NB4 (cell line): ENCODE results near the gene MYO1B.

Experiments used
- POLR2A ChIP-seq: IDR thresholded peaks from 2 replicates; pipeline ENCODE4 v1.6.1; 2011; ENCODE audit warnings: mild to moderate bottlenecking; ENCODE audit not compliant: insufficient read length; ENCODE audit errors: extremely low read depth
- TF ChIP-seq, protein P1 (sequence below): IDR thresholded peaks from 2 replicates; pipeline ENCODE4 v1.6.1; 2011; ENCODE audit warnings: low read depth, low read length
- TF ChIP-seq, protein P2 (sequence below): IDR thresholded peaks from one replicate; pipeline ENCODE4 v1.5.1; 2012; ENCODE audit warnings: low read depth, low read length

DNA sequence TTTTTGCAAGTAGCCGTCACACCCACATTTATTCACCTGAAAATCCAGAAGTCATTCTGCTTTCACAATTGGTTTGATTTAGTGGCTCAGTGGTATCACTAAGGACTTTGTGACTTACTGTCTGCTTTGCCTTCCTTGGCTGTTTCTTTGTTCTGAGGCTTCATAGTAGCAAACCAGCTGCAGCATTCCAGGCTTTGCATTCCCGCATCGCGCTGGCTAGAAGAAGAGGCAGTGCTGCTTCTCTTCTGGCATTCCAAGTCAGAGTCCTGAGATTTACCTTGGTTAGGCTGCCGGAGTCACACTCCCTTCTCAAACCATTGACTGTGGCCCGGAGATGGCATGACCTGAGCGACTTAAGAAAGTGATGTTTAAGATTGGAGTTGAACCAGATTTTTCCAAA lies 35.1 kb downstream of the MYO1B start:
- no peak for TF ChIP-seq POLR2A
- TF ChIP-seq, protein P1, sequence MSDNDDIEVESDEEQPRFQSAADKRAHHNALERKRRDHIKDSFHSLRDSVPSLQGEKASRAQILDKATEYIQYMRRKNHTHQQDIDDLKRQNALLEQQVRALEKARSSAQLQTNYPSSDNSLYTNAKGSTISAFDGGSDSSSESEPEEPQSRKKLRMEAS: no peak
- TF ChIP-seq, protein P2, sequence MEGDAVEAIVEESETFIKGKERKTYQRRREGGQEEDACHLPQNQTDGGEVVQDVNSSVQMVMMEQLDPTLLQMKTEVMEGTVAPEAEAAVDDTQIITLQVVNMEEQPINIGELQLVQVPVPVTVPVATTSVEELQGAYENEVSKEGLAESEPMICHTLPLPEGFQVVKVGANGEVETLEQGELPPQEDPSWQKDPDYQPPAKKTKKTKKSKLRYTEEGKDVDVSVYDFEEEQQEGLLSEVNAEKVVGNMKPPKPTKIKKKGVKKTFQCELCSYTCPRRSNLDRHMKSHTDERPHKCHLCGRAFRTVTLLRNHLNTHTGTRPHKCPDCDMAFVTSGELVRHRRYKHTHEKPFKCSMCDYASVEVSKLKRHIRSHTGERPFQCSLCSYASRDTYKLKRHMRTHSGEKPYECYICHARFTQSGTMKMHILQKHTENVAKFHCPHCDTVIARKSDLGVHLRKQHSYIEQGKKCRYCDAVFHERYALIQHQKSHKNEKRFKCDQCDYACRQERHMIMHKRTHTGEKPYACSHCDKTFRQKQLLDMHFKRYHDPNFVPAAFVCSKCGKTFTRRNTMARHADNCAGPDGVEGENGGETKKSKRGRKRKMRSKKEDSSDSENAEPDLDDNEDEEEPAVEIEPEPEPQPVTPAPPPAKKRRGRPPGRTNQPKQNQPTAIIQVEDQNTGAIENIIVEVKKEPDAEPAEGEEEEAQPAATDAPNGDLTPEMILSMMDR: no peak
